ENCODE results near the gene CARD9. TPM values are rescaled to one million over a fixed set of nuclear protein-coding genes. Genes with fewer than 3 reads are reported as not detected.
A peak's percentile ranks its signal among the peaks of the same experiment; 100 is the strongest.
"Not testable (repeated sequence)": the region's sequence is repeated elsewhere in the genome, so short reads cannot be mapped to it uniquely, and the experiment has no call there.

Gene CARD9
- total RNA-seq, 2 donors from 2014 or later = 0.78 to 1.3 TPM

DNA sequence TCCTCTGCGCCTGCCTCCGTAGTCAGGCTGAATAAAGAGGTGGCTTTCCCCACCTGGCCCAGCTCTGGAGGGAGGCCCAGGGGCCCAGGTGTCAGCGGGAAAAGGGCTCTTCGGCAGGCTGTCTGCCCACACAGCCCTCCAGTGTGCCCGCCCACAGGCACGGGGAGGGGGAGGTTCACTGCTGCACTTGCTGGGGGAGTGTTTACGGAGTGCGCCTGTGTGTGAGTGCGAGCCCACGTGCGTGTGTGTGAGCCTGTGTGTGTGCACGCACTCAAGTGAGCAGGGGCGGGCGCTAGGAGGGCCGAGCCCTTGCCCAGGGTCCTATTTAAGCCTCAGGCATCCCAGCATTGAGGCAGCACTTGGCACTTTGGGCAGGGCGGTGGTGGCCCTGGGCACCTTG, 20.8 kb downstream of the CARD9 start:
- ATAC-seq (no peak), DNase-seq (no peak)
- Histone ChIP-seq H3K4me3 (no peak overlapping the region), H3K27me3 (no peaks in the 10 kb centered on the region), H3K27ac (no peak overlapping the region), H3K9me3 (no peaks in the 10 kb centered on the region), H3K4me1 (peaks cover 5% of the 10 kb centered on the region), H3K36me3 (replicated peaks in 1 of 2; ENCODE audit: insufficient read depth in 1 of 2, low read depth in 2 of 2) (no peaks in the 10 kb centered on the region)
- 86 to 87% methylated on average over 13 of the region's 16 CpGs for WGBS, 2 donors
- TF ChIP-seq POLR2A (IDR thresholded peaks at IDR 0.05) (no peak), CTCF (IDR thresholded peaks at IDR 0.05) (no peak)
- intact Hi-C loops (cut with DNase I) = no loop called here

GRCh38 chr9:136351868-136352267, 21.6 kb downstream of the CARD9 start:
- H3K27me3 ChIP-seq; H3K9me3 ChIP-seq; H3K27ac ChIP-seq; ATAC-seq; DNase-seq; H3K4me3 ChIP-seq; intact Hi-C loops (cut with DNase I); H3K4me1 ChIP-seq; H3K36me3 ChIP-seq (replicated peaks in 1 of 2; ENCODE audit: insufficient read depth in 1 of 2, low read depth in 2 of 2): not testable (repeated sequence)
- 88 to 95% methylated on average over 4 of the region's 24 CpGs for WGBS, 2 donors

GRCh38 chr9:136351252-136351800, 22.1 kb downstream of the CARD9 start:
- H3K4me3 ChIP-seq = no peak overlapping the region
- H3K27ac ChIP-seq = no peak overlapping the region
- H3K9me3 ChIP-seq = no peaks in the 10 kb centered on the region
- intact Hi-C loops (cut with DNase I) = no loop called here
- WGBS, 2 donors = 81% methylated on average over 11 of the region's 11 CpGs; no CpG with 5 or more reads in 1 of the 2 donors
- TF ChIP-seq POLR2A (IDR thresholded peaks at IDR 0.05) (no peak), CTCF (IDR thresholded peaks at IDR 0.05) (no peak)
- ATAC-seq = no peak
- peaks cover 5% of the 10 kb centered on the region for H3K4me1 ChIP-seq
- H3K36me3 ChIP-seq (replicated peaks in 1 of 2; ENCODE audit: insufficient read depth in 1 of 2, low read depth in 2 of 2) = no peaks in the 10 kb centered on the region
- H3K27me3 ChIP-seq = no peaks in the 10 kb centered on the region
- DNase-seq = no peak

- WGBS, 2 donors = 87 to 92% methylated on average over 8 to 17 of the region's 24 CpGs
- TF ChIP-seq POLR2A (IDR thresholded peaks at IDR 0.05) (no peak), CTCF (IDR thresholded peaks at IDR 0.05) (no peak)
- Histone ChIP-seq H3K4me3 (no peak overlapping the region), H3K4me1 (peaks cover 6% of the 10 kb centered on the region), H3K36me3 (replicated peaks in 1 of 2; ENCODE audit: insufficient read depth in 1 of 2, low read depth in 2 of 2) (no peaks in the 10 kb centered on the region), H3K27ac (no peak overlapping the region), H3K27me3 (no peaks in the 10 kb centered on the region), H3K9me3 (no peaks in the 10 kb centered on the region)
- DNase-seq = no peak
- intact Hi-C loops (cut with DNase I) = no loop called here
- ATAC-seq = no peak
Observed at GRCh38 chr9:136349546-136349945, 23.9 kb downstream of the CARD9 start.

GRCh38 chr9:136348691-136349090, 24.8 kb downstream of the CARD9 start:
- ATAC-seq (no peak), DNase-seq (peak in 1 of 4 donors; percentile 46)
- Histone ChIP-seq H3K36me3 (replicated peaks in 1 of 2; ENCODE audit: insufficient read depth in 1 of 2, low read depth in 2 of 2) (no peaks in the 10 kb centered on the region), H3K9me3 (no peaks in the 10 kb centered on the region), H3K27ac (no peak overlapping the region), H3K4me1 (peaks cover 5% of the 10 kb centered on the region), H3K27me3 (no peaks in the 10 kb centered on the region), H3K4me3 (no peak overlapping the region)
- intact Hi-C loops (cut with DNase I) = no loop called here
- 87 to 91% methylated on average over 6 to 14 of the region's 14 CpGs for WGBS, 2 donors
- TF ChIP-seq CTCF (IDR thresholded peaks at IDR 0.05) = no peak
- TF ChIP-seq POLR2A (IDR thresholded peaks at IDR 0.05) = no peak
